Measurements from ENCODE around the gene LIN52. TPM values are rescaled to one million over a fixed set of nuclear protein-coding genes. Genes with fewer than 3 reads are reported as not detected.

Gene LIN52
- total RNA-seq, 1 experiment from 2014 or later, result 6.7 TPM

DNA sequence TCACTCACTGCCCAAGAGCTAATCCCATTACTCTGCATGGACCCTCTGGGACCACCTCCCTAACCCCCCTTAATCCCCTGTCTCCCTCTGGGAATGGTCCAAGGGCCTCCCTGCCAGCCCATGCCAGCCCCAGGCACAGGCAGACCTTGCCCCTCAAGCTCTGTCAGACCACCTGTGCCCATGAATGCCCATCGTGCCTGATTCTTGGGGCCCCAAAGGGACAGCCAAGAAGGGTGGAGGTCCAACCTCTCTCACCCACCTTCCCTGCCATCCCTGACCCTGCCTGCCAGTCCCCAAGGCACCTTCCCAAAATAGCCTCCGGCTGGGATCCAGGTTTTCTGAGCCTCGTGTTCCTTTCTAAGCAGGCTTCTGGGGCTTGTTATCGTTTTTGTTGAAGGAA, 133.7 kb downstream of the LIN52 start:
- H3K36me3 ChIP-seq (ENCODE audit: control insufficient read depth, insufficient read depth, low read length), result no peaks in the 10 kb centered on the region
- BruUV-seq (replicated peaks), result no TSS peak
- intact Hi-C loops (cut with micrococcal nuclease; ENCODE audit: unreplicated experiment) (no loop called here), in situ Hi-C loops (cut with HindIII; ENCODE audit: low pct_unique_long_range_greater_than_20kb, low sequenced_read_pairs) (no loop called here)
- H3K9me3 ChIP-seq (ENCODE audit: control insufficient read depth, insufficient read depth, low read depth, low read length), result no peaks in the 10 kb centered on the region
- ChIA-PET POLR2A (no interaction called here), CTCF (no interaction called here)
- ATAC-seq (no peak), DNase-seq (ENCODE audit: low read depth, low spot score) (no peak)
- H3K4me1 ChIP-seq (ENCODE audit: control insufficient read depth, insufficient read depth, low read length), result no peaks in the 10 kb centered on the region
- H3K4me3 ChIP-seq (ENCODE audit: low read depth in 2 of 2, low read length in 2 of 2), result no peak overlapping the region
- TF ChIP-seq POLR2AphosphoS5 (IDR thresholded peaks at IDR 0.05; ENCODE audit: low read depth, low read length) (no peak), REST (IDR thresholded peaks at IDR 0.05; ENCODE audit: insufficient read depth in 1 of 2, low read depth in 2 of 2, low read length in 1 of 2) (no peak), CTCF (IDR thresholded peaks at IDR 0.05) (no peak), SIN3A (IDR thresholded peaks at IDR 0.05; ENCODE audit: borderline replicate concordance, insufficient read depth, low read depth, low read length) (no peak), TCF7L2 (IDR thresholded peaks at IDR 0.05; ENCODE audit: low read depth, low read length) (no peak)
- H3K27me3 ChIP-seq (ENCODE audit: control insufficient read depth, insufficient read depth, low read length), result no peaks in the 10 kb centered on the region
- no peak overlapping the region for H3K27ac ChIP-seq (ENCODE audit: low read length)

GRCh38 chr14:74219277-74220205, 134.8 kb downstream of the LIN52 start:
- ChIA-PET POLR2A (no interaction called here), CTCF (no interaction called here)
- Histone ChIP-seq H3K27ac (ENCODE audit: low read length) (no peak overlapping the region), H3K9me3 (ENCODE audit: control insufficient read depth, insufficient read depth, low read depth, low read length) (no peaks in the 10 kb centered on the region), H3K4me3 (ENCODE audit: low read depth in 2 of 2, low read length in 2 of 2) (no peak overlapping the region), H3K36me3 (ENCODE audit: control insufficient read depth, insufficient read depth, low read length) (no peaks in the 10 kb centered on the region), H3K4me1 (ENCODE audit: control insufficient read depth, insufficient read depth, low read length) (no peaks in the 10 kb centered on the region), H3K27me3 (ENCODE audit: control insufficient read depth, insufficient read depth, low read length) (no peaks in the 10 kb centered on the region)
- TF ChIP-seq TCF7L2 (IDR thresholded peaks at IDR 0.05; ENCODE audit: low read depth, low read length) (no peak), POLR2AphosphoS5 (IDR thresholded peaks at IDR 0.05; ENCODE audit: low read depth, low read length) (no peak), SIN3A (IDR thresholded peaks at IDR 0.05; ENCODE audit: borderline replicate concordance, insufficient read depth, low read depth, low read length) (no peak), CTCF (IDR thresholded peaks at IDR 0.05) (no peak), REST (IDR thresholded peaks at IDR 0.05; ENCODE audit: insufficient read depth in 1 of 2, low read depth in 2 of 2, low read length in 1 of 2) (no peak)
- intact Hi-C loops (cut with micrococcal nuclease; ENCODE audit: unreplicated experiment), result no loop called here
- BruUV-seq (replicated peaks), result no TSS peak
- no peak for ATAC-seq
- DNase-seq (ENCODE audit: low read depth, low spot score), result no peak
- in situ Hi-C loops (cut with HindIII; ENCODE audit: low pct_unique_long_range_greater_than_20kb, low sequenced_read_pairs), result no loop called here

Data from Panc1 (cell line).